Right renal pelvis (tissue), 4 donors: ENCODE measurements around the gene ADAM11. TPM values are rescaled to one million over a fixed set of nuclear protein-coding genes. Genes with fewer than 3 reads are reported as not detected.
"Not testable (repeated sequence)": the region's sequence is repeated elsewhere in the genome, so short reads cannot be mapped to it uniquely, and the experiment has no call there.

Experiments used
- DNase-seq, 4 donors: peaks; one replicate each; pipeline ENCODE4 v3.0.0-alpha.2; 2013; ENCODE audit warnings: low read depth in 4 of 4, low spot score in 3 of 4, missing footprints in 1 of 4
- polyA plus RNA-seq, 4 donors: library from polyadenylated mRNA; unstranded; fragments of 120-200 nt; gene quantifications; one replicate each; pipeline ENCODE4 v1.2.1, GENCODE V29; 2013; ENCODE audit not compliant: insufficient read length in 4 of 4

ADAM11 gene
- polyA plus RNA-seq, 4 donors = 2.2 to 3.7 (median 2.7) TPM

DNA sequence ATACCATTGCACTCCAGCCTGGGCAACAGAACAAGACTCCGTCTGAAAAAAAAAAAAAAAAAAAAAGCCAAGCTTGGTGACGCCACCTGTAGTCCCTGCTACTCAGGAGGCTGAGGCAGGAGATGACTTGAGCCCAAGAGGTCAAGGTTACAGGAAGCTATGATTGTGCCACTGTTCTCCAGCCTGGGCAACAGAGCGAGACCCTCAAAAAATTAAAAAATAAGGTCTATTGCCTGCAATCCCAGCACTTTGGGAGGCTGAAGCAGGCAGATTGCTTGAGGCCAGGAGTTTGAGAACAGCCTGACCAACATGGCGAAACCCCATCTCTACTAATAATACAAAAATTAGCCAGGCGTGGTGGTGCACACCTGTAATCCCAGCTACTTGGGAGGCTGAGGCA, 3.6 kb upstream of the ADAM11 start:
- not testable (repeated sequence) for DNase-seq

DNA sequence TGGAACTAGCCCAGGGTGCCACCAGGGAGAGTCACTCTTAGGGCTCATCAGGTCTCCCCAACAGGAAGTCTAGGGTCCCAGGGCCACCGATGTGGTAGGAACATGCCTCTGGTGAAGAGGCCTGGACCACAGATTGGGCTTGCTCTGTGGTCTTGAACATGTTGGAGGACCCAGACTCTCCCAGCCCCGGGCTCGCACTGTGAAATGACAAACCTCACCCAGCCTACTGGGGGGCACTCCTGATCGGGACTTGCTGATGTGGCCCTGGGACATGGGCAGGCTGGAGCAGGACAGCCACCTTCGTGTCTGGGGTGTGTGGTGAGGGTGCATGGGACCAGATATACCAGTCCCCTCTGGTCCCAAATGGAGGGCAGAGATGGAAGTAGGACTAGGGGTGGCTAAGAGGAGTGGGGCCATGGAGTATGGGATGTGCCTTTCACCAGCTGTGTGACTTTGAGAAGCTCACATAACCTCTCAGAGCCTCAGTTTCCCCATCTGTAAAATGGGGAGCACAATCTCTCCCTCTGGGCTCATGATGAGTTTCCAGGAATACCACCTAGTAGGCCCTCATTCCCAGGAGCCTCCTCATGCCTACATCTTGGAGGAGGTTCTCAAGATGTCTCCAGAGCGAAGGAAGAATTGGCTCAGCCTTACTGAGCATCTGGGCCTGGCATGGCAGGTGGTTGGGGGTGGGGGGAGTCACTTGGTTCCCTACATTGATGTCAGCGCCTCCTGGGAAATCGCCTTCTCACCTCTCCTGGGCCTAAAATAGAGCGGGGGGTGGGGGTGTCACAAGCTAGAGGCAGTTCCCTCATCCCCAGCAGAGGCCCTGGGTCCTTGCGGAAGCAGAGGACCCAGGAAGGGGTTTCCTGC, 1.5 kb upstream of the ADAM11 start:
- DNase-seq = no peak

DNA sequence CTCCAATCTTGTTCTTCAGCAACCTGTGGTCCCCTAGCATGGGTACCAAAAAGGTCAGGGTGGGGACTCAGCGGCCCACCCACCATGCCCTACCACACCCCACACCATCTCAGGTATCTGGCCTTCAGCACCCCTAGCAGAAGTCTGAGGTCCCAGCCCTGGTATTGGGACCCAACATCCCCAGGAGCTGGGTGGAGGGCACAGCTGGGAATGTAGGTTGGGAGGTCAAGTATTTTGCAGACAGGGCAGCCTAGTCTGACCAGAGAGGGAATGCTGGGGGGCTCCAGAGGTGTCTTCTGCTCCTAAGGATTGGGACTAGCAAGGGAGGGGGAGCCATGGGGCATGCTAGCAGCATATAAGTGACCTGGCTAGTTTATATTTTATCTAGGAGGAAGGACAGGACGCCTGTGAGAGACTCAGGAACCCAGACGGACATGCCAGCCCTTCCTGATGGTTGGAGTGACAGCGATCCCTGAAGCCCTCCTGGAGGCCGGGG, 822 bp upstream of the ADAM11 start:
- no peak for DNase-seq

GRCh38 chr17:44759086-44759915, 513 bp downstream of the ADAM11 start:
- no peak for DNase-seq

DNA sequence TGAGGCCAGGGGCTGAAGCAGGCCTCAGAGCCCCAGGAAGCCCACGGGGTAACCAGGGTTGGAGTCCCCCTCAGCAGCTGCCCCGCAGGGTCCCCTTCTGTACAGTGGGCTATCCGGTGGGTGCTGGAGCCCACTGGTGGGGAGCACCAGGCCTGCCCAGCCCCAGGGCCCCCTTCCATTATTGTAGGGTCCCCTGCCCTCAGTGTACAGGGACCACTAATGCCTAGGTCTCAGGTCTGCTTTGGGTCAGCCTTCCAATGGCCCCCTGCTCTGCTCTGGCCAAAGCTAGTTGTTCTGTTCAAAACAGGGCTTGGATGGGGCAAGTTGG, 1.1 kb downstream of the ADAM11 start:
- no peak for DNase-seq

DNA sequence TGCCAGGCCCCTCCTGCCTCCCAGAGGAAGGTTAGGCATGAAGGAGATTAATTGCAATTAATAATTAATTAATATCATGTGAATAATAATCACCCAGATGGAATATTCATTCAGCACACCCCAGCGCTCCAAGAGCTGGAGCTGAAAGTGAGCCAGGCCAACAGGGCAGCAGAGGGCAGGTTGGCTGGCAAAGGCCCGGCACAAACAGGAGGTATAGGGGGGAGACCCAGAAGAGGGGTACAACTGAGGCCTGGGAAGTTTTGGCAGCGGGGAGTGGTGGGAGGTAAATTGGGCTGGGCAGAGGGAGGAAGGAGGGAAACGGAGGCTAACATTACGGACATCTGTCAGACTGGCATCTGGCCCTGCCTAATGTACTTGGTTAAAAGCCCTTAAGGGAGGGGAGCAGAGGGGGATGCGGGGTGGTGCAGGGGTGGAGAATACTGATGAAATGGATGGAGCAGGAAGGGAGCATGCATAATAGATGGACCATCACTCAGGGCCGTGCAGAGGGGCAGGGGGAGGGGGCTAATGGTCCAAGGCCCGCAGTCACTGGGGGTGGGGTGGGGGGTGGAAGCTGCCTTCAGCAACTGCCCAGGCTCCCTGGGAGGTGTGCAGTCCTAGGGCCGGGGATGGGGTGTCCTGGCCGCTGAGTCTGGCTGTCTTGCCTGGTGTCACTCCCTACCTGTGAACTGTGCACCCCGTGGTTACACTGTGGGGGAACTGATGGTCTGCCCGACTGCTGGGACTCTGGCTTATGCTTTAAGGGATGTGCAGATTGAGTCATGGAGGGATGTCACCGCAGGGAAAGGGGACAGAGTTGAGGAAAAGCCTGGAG, 1.9 kb downstream of the ADAM11 start:
- DNase-seq = no peak

- no peak for DNase-seq
Observed at GRCh38 chr17:44761932-44762810, 3.4 kb downstream of the ADAM11 start.

GRCh38 chr17:44763170-44763569, 4.4 kb downstream of the ADAM11 start:
- no peak for DNase-seq

- DNase-seq = no peak
Observed at GRCh38 chr17:44765965-44766364, 7.2 kb downstream of the ADAM11 start.

DNA sequence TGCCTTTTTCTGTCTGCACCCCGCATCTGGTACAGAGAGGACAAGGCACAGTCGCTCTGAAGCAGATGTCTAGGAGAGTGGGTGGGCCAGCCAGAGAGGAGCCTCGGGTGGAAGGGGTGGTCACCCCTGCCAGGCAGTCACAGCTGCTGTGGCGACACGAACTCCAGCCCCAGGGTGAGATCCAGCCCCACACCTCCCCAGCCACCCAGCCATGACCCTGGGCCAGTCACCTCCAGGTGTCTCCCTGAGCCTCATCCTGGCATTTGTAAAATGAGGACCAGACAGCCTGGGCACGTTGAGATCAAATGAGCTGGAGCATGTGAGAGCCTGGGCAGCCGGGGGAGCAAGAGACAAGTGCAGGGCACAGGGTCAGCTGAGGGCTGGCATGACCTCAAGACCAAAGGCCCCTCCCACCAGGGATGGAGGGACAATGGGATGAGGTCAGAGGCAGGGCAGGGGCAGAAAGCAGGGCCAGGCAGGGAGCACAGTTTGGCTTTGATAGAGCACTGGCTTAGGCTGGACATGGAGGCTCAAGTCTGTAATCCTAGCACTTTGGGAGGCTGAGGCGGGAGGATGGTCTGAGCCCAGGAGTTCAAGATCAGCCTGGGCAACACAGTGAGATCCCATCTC, 7.7 kb downstream of the ADAM11 start:
- no peak for DNase-seq

- DNase-seq = no peak
Observed at GRCh38 chr17:44767493-44767892, 8.7 kb downstream of the ADAM11 start.

DNA sequence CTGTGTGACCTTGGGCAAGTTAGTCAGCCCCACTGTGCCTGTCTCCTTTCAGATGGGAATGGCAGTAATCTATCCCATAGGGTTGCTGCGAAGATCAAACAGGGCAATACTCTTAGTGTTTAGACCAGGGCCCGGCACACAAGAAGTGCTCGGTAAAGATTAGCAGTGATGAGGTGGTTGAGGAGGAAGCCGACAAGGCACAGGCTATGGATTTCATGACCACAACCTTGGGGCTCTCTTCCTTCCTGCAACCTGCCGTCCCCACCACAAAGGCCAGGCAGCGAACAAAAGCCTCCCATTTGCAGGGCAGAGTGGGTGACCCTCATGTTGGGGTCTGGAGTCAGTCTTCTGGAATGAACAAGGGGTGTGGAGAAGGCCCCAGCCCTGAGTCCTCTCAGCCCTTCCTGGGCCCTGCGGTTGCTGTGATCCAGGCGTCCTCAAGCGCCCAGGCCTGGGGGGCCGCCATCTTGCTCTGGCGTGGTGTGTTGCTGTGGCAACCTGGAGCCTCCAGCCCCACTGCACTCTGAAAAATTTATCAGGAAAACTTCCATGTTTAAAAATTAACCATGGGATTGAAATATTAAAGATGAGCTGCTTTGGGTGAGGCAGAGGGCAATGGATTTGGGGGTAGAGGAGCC, 9.8 kb downstream of the ADAM11 start:
- DNase-seq = no peak

GRCh38 chr17:44769230-44769629, 10.4 kb downstream of the ADAM11 start:
- DNase-seq = no peak

DNA sequence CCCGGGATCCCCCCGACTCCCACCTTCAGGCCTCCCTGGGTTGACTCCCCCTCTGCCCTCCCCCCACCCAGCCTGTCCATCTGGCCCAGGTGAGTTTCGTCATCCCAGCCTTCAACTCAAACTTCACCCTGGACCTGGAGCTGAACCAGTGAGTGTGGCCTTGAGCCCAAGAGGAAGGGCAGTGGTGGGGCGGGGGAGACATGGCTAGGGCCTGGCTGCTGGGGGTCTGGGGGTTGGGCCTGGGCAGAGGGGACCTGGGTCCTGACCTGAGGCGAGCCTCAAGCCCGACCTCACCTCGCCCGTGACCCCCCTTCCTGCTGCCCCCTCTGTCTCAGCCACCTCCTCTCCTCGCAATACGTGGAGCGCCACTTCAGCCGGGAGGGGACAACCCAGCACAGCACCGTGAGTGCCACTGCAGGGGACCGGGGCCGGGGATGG, 10.9 kb downstream of the ADAM11 start:
- DNase-seq = no peak

DNA sequence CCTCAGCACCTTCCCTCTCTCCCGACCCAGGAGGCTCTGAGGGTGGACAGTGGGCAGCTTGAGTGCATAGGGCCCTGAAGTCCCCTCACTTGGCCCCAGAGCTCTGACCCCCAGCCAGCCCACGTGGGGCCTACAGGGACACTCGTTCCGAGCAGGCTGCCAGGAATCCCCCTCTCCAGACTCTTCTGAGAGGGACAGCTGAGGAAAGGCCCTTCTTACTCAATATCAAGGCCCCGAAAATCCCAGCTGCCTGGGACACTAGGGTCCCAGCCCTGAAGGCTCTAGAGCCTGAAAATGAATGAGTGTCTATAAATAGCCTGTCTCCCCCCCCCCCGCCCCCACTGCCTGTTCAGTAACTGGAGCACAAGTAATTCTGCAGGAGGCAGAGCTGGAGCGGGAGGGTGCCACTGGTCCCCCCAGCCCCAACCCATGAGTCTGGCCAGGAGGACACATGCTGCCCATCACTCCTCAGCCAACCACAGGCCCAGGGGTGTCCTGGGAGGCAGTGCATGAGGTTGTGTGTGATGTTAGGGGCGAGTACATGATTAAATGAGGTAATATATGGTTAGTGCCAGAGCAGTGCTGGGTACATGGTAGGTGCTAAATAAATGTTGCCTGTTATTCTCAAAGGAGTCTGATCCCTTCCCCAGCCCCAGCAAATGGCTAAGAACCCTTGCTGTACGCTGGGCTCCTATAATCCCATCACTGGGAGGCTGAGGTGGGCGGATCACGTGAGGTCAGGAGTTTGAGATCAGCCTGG, 11.6 kb downstream of the ADAM11 start:
- no peak for DNase-seq

GRCh38 chr17:44772308-44773045, 13.7 kb downstream of the ADAM11 start:
- DNase-seq = no peak

DNA sequence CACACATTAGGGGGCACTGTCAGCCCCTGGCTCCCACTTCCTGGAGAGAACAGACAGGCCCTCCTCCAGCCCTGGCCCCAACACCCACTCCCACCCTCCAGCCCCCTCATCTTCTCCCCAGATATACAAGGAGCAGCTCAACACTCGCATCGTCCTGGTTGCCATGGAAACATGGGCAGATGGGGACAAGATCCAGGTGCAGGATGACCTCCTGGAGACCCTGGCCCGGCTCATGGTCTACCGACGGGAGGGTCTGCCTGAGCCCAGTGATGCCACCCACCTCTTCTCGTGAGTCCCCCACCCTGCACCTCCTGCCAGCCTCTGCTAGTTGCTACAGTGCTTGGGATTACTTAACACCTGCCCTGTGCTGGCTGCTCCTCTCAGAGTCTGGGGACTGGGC, 14.4 kb downstream of the ADAM11 start:
- no peak for DNase-seq
